HG03432 (cell line): ENCODE measurements around the gene ATP2C2.

ENCODE experiments used
- ATAC-seq: cut with Tn5 transposase; IDR thresholded peaks from one replicate; pipeline ENCODE4 v1.9.1; 2021; ENCODE audit warnings: mild to moderate bottlenecking, moderate library complexity; ENCODE audit not compliant: unreplicated experiment

The ATP2C2 gene

GRCh38 chr16:84466692-84467091, 98.4 kb downstream of the ATP2C2 start:
- no peak for ATAC-seq

GRCh38 chr16:84467256-84467655, 98.9 kb downstream of the ATP2C2 start:
- no peak for ATAC-seq

- ATAC-seq = no peak
Observed at GRCh38 chr16:84467709-84468108, 99.4 kb downstream of the ATP2C2 start.

GRCh38 chr16:84471316-84471715, 103.0 kb downstream of the ATP2C2 start:
- ATAC-seq = no peak

GRCh38 chr16:84471966-84472365, 103.6 kb downstream of the ATP2C2 start:
- no peak for ATAC-seq

- ATAC-seq = no peak
Observed at GRCh38 chr16:84475643-84476240, 107.4 kb downstream of the ATP2C2 start.

- no peak for ATAC-seq
Observed at GRCh38 chr16:84476401-84476800, 108.1 kb downstream of the ATP2C2 start.

GRCh38 chr16:84477661-84478060, 109.3 kb downstream of the ATP2C2 start:
- ATAC-seq = no peak

- ATAC-seq = no peak
Observed at GRCh38 chr16:84478172-84478947, 110.0 kb downstream of the ATP2C2 start.

- ATAC-seq = no peak
Observed at GRCh38 chr16:84479716-84480450, 111.5 kb downstream of the ATP2C2 start.

- no peak for ATAC-seq
Observed at GRCh38 chr16:84481051-84481735, 112.9 kb downstream of the ATP2C2 start.

GRCh38 chr16:84482001-84482891, 113.9 kb downstream of the ATP2C2 start:
- ATAC-seq = no peak

GRCh38 chr16:84482951-84483881, 114.9 kb downstream of the ATP2C2 start:
- no peak for ATAC-seq

GRCh38 chr16:84483882-84484565, 115.7 kb downstream of the ATP2C2 start:
- ATAC-seq = no peak

- ATAC-seq = no peak
Observed at GRCh38 chr16:84484579-84485254, 116.4 kb downstream of the ATP2C2 start.

GRCh38 chr16:84485255-84486010, 117.1 kb downstream of the ATP2C2 start:
- no peak for ATAC-seq

GRCh38 chr16:84486126-84486525, 117.8 kb downstream of the ATP2C2 start:
- no peak for ATAC-seq
